Epithelial cell of esophagus (primary cell): ENCODE data around the gene NDST3.

ENCODE experiments used
- DNase-seq: peaks from one replicate; pipeline ENCODE4 v3.0.0; 2010; ENCODE audit warnings: low read depth
- H3K4me3 ChIP-seq: 2 replicates; pipeline ENCODE4 v1.5.1; 2011; ENCODE audit warnings: mild to moderate bottlenecking, low read length, control low read depth
- CTCF ChIP-seq: IDR thresholded peaks from 2 replicates; pipeline ENCODE4 v1.5.1; 2011; ENCODE audit warnings: low read depth, mild to moderate bottlenecking, low read length, control low read depth, inconsistent platforms; ENCODE audit not compliant: insufficient read depth; ENCODE audit errors: missing control alignments

The NDST3 gene

GRCh38 chr4:118173126-118173525 lies 138.8 kb downstream of the NDST3 start:
- DNase-seq = no peak
- no peak overlapping the region for H3K4me3 ChIP-seq
- no peak for TF ChIP-seq CTCF

GRCh38 chr4:118173956-118174725 lies 139.9 kb downstream of the NDST3 start:
- no peak overlapping the region for H3K4me3 ChIP-seq
- TF ChIP-seq CTCF = no peak
- DNase-seq = no peak

- no peak for DNase-seq
- no peak overlapping the region for H3K4me3 ChIP-seq
- no peak for TF ChIP-seq CTCF
Observed at GRCh38 chr4:118175506-118175905, 141.2 kb downstream of the NDST3 start.

GRCh38 chr4:118177126-118177525 lies 142.8 kb downstream of the NDST3 start:
- TF ChIP-seq CTCF = no peak
- DNase-seq = no peak
- H3K4me3 ChIP-seq = no peak overlapping the region

GRCh38 chr4:118180776-118181175 lies 146.5 kb downstream of the NDST3 start:
- peak; percentile 24 for DNase-seq
- no peak overlapping the region for H3K4me3 ChIP-seq
- TF ChIP-seq CTCF = no peak

GRCh38 chr4:118190903-118191302 lies 156.6 kb downstream of the NDST3 start:
- no peak for DNase-seq
- no peak overlapping the region for H3K4me3 ChIP-seq
- TF ChIP-seq CTCF = no peak

GRCh38 chr4:118193421-118193820 lies 159.1 kb downstream of the NDST3 start:
- H3K4me3 ChIP-seq = no peak overlapping the region
- DNase-seq = no peak
- no peak for TF ChIP-seq CTCF
